Esophagus squamous epithelium (tissue), 4 donors: ENCODE results near the gene HRC.

Experiments used
- CTCF ChIP-seq, 6 experiments: fragments of 450-650 bp in 4 of 6; fragments of 200-600 bp in 2 of 6; sonication (generic) in 2 of 6; IDR thresholded peaks; one replicate each; pipeline ENCODE4 v1.5.1; 2016 to 2019; ENCODE audit warnings: antibody characterized with exemption in 6 of 6, mild to moderate bottlenecking in 4 of 6, moderate library complexity in 4 of 6
- POLR2A ChIP-seq, 4 donors: fragments of 450-650 bp; IDR thresholded peaks; one replicate each; pipeline ENCODE4 v1.6.1; 2017; ENCODE audit warnings: antibody characterized with exemption in 4 of 4, mild to moderate bottlenecking in 4 of 4, moderate library complexity in 3 of 4

- TF ChIP-seq POLR2A (IDR thresholded peaks at IDR 0.05) (no peak), CTCF (IDR thresholded peaks at IDR 0.05) (no peak)
These were observed 51.7 kb downstream of the HRC start for GRCh38 chr19:49103331-49104085.
